H1 (cell line): ENCODE data around the gene ACBD4. TPM values are rescaled to one million over a fixed set of nuclear protein-coding genes. Genes with fewer than 3 reads are reported as not detected.

Source experiments
- CTCF ChIA-PET: fragments of 300-600 bp; sonication (Branson Sonifier 250); formaldehyde crosslinking; loops from one replicate; lab custom pipeline; 2021; ENCODE audit not compliant: partially characterized antibody; lab: Charles Lee
- POLR2A ChIA-PET: fragments of 300-600 bp; sonication (Branson Sonifier 250); formaldehyde crosslinking; loops from one replicate; lab custom pipeline; 2021; ENCODE audit warnings: inconsistent platforms; ENCODE audit not compliant: partially characterized antibody; lab: Charles Lee
- DNase-seq, 2 experiments: peaks; one replicate each; pipeline versions ENCODE4 v3.0.0 to v3.0.0-alpha.2; 2010 to 2022; ENCODE audit warnings: low spot score in 2 of 2, low read depth in 1 of 2, mixed read lengths in 1 of 2
- FAIRE-seq: peaks from 2 replicates; lab custom pipeline; 2011; peaks lifted over from hg19 to GRCh38; lab: Jason Lieb, UNC
- H2AFZ ChIP-seq: 2 replicates; pipeline ENCODE4 v1.8.1; 2012; ENCODE audit warnings: low read length, inconsistent platforms
- H2AK5ac ChIP-seq: 2 replicates; pipeline ENCODE4 v1.6.1; 2013; ENCODE audit warnings: low read depth, low read length
- H2BK120ac ChIP-seq: replicated peaks from 2 replicates; pipeline ENCODE3; 2013; ENCODE audit warnings: low read depth, low read length, inconsistent platforms
- H2BK12ac ChIP-seq: 2 replicates; pipeline ENCODE4 v1.6.1; 2013; ENCODE audit warnings: low read depth, low read length
- H2BK15ac ChIP-seq: 2 replicates; pipeline ENCODE4 v1.6.1; 2013; ENCODE audit warnings: low read length
- H2BK20ac ChIP-seq: 2 replicates; pipeline ENCODE4 v1.6.1; 2013; ENCODE audit warnings: low read length
- H2BK5ac ChIP-seq: 2 replicates; pipeline ENCODE4 v1.6.1; 2013; ENCODE audit warnings: low read depth, low read length
- H3K14ac ChIP-seq: 2 replicates; pipeline ENCODE4 v1.6.1; 2013; ENCODE audit warnings: inconsistent platforms; ENCODE audit not compliant: insufficient read length
- H3K18ac ChIP-seq: 2 replicates; pipeline ENCODE4 v1.6.1; 2013; ENCODE audit warnings: low read length; ENCODE audit errors: extremely low read depth
- H3K23ac ChIP-seq: 2 replicates; pipeline ENCODE4 v1.6.1; 2013; ENCODE audit warnings: inconsistent platforms; ENCODE audit not compliant: insufficient read length
- H3K23me2 ChIP-seq: 2 replicates; pipeline ENCODE4 v1.6.1; 2013; ENCODE audit warnings: low read depth, low read length
- H3K27ac ChIP-seq: 2 replicates; pipeline ENCODE4 v1.6.1; 2011; ENCODE audit warnings: low read depth, low read length, inconsistent platforms
- H3K27me3 ChIP-seq, 4 experiments: replicated peaks in 1 of 4; 1 replicate in 1 of 4; 2 replicates in 3 of 4; pipeline versions ENCODE4 v1.6.1 to v1.8.1; 2011 to 2013; ENCODE audit warnings: low read length in 3 of 4, mild to moderate bottlenecking in 3 of 4, inconsistent platforms in 2 of 4, mixed read lengths in 2 of 4, moderate library complexity in 1 of 4; ENCODE audit not compliant: control insufficient read depth in 3 of 4, insufficient read depth in 3 of 4; ENCODE audit errors: extremely low read depth in 1 of 4
- H3K36me3 ChIP-seq, 4 experiments: 2 replicates each; pipeline versions ENCODE4 v1.6.1 to v1.8.1; 2011 to 2013; ENCODE audit warnings: mild to moderate bottlenecking in 4 of 4, low read length in 3 of 4, moderate library complexity in 2 of 4, control low read depth in 1 of 4, inconsistent platforms in 1 of 4; ENCODE audit not compliant: insufficient read depth in 4 of 4, control insufficient read depth in 2 of 4
- H3K4ac ChIP-seq: replicated peaks from 2 replicates; pipeline ENCODE3; 2013; ENCODE audit warnings: low read length, low read depth, mixed read lengths, inconsistent platforms; ENCODE audit not compliant: insufficient read length
- H3K4me1 ChIP-seq, 4 experiments: replicated peaks in 1 of 4; 1 replicate in 1 of 4; 2 replicates in 3 of 4; pipeline versions ENCODE4 v1.6.1 to v1.8.1; 2011 to 2013; ENCODE audit warnings: low read length in 3 of 4, inconsistent platforms in 2 of 4, mixed read lengths in 1 of 4; ENCODE audit not compliant: insufficient read depth in 4 of 4, control insufficient read depth in 3 of 4
- H3K4me2 ChIP-seq, 2 experiments: 2 replicates each; pipeline versions ENCODE4 v1.6.1 to v1.8.1; 2011 to 2013; ENCODE audit warnings: low read depth in 2 of 2, low read length in 2 of 2, control low read depth in 1 of 2, inconsistent platforms in 1 of 2, mild to moderate bottlenecking in 1 of 2; ENCODE audit not compliant: insufficient read depth in 1 of 2
- H3K4me3 ChIP-seq, 4 experiments: fragments of 200-600, 300-600 bp in 1 of 4; sonication (generic), shearing (Covaris generic), sonication (Bioruptor Twin) in 1 of 4; 2 replicates each; pipeline versions ENCODE4 v1.5.1 to v1.8.1; 2011 to 2016; ENCODE audit warnings: low read length in 4 of 4, low read depth in 3 of 4, control low read depth in 2 of 4, inconsistent platforms in 2 of 4, mild to moderate bottlenecking in 2 of 4, mixed read lengths in 1 of 4, moderate library complexity in 1 of 4; ENCODE audit not compliant: insufficient read depth in 2 of 4; ENCODE audit errors: extremely low read depth in 1 of 4
- H3K56ac ChIP-seq: replicated peaks from 2 replicates; pipeline ENCODE3; 2013; ENCODE audit warnings: low read depth, mild to moderate bottlenecking, mixed read lengths, low read length, inconsistent platforms; ENCODE audit not compliant: insufficient read length
- H3K79me1 ChIP-seq: 2 replicates; pipeline ENCODE4 v1.6.1; 2013; ENCODE audit warnings: low read depth, low read length, control low read depth
- H3K79me2 ChIP-seq, 2 experiments: 2 replicates each; pipeline versions ENCODE4 v1.6.1 to v1.8.1; 2012 to 2013; ENCODE audit warnings: low read length in 2 of 2, mild to moderate bottlenecking in 2 of 2, inconsistent platforms in 1 of 2; ENCODE audit not compliant: insufficient read depth in 2 of 2, control insufficient read depth in 1 of 2
- H3K9ac ChIP-seq, 4 experiments: replicated peaks in 1 of 4; 1 replicate in 1 of 4; 2 replicates in 3 of 4; pipeline versions ENCODE4 v1.6.1 to v1.8.1; 2011 to 2013; ENCODE audit warnings: low read depth in 3 of 4, low read length in 3 of 4, control low read depth in 2 of 4, mild to moderate bottlenecking in 2 of 4, moderate library complexity in 2 of 4, inconsistent platforms in 1 of 4; ENCODE audit errors: extremely low read depth in 1 of 4
- H3K9me3 ChIP-seq, 2 experiments: 2 replicates each; pipeline versions ENCODE4 v1.6.1 to v1.8.1; 2012 to 2013; ENCODE audit warnings: mild to moderate bottlenecking in 2 of 2, moderate library complexity in 2 of 2, control low read depth in 1 of 2, inconsistent platforms in 1 of 2, low read depth in 1 of 2, low read length in 1 of 2, mixed read lengths in 1 of 2; ENCODE audit not compliant: insufficient read depth in 2 of 2
- H4K20me1 ChIP-seq, 2 experiments: replicated peaks in 1 of 2; 2 replicates each; pipeline versions ENCODE3 to v1.8.1; 2011 to 2013; ENCODE audit warnings: inconsistent platforms in 2 of 2, low read length in 2 of 2, mild to moderate bottlenecking in 1 of 2; ENCODE audit not compliant: insufficient read depth in 2 of 2, control insufficient read depth in 1 of 2
- H4K5ac ChIP-seq: 2 replicates; pipeline ENCODE4 v1.6.1; 2013; ENCODE audit warnings: low read length, low read depth, mixed read lengths, inconsistent platforms; ENCODE audit not compliant: insufficient read length
- H4K8ac ChIP-seq: 2 replicates; pipeline ENCODE4 v1.8.0; 2013; ENCODE audit warnings: mild to moderate bottlenecking, moderate library complexity, low read length, inconsistent platforms; ENCODE audit not compliant: insufficient read depth; ENCODE audit errors: extremely low read depth
- H4K91ac ChIP-seq: replicated peaks from 2 replicates; pipeline ENCODE3; 2013; ENCODE audit warnings: low read length, mixed read lengths, inconsistent platforms; ENCODE audit not compliant: insufficient read length
- ATF2 ChIP-seq: IDR thresholded peaks from 2 replicates; pipeline ENCODE4 v1.6.1; 2012; ENCODE audit warnings: low read length, inconsistent platforms
- E2F6 ChIP-seq: IDR thresholded peaks from 2 replicates; pipeline ENCODE4 v1.6.1; 2012; ENCODE audit warnings: inconsistent platforms
- EZH2 ChIP-seq: fragments of 200-600 bp; sonication (generic); IDR thresholded peaks from 2 replicates; pipeline ENCODE4 v1.7.1; 2012; ENCODE audit warnings: low read depth, mild to moderate bottlenecking, moderate library complexity, low read length, inconsistent platforms; ENCODE audit not compliant: severe bottlenecking
- FOSL1 ChIP-seq: IDR thresholded peaks from 2 replicates; pipeline ENCODE4 v1.6.1; 2011; ENCODE audit warnings: mild to moderate bottlenecking, low read depth, low read length, moderate library complexity; ENCODE audit not compliant: insufficient read depth
- HDAC2 ChIP-seq, 2 experiments: fragments of 300-600 bp in 1 of 2; sonication (generic) in 1 of 2; IDR thresholded peaks; 2 replicates each; pipeline ENCODE4 v1.6.1; 2011 to 2012; ENCODE audit warnings: low read depth in 2 of 2, low read length in 2 of 2, mild to moderate bottlenecking in 2 of 2, moderate library complexity in 2 of 2, borderline replicate concordance in 1 of 2, inconsistent platforms in 1 of 2
- JUND ChIP-seq: IDR thresholded peaks from 2 replicates; pipeline ENCODE4 v1.6.1; 2011; ENCODE audit warnings: mild to moderate bottlenecking, improper control_type of control experiment, low read length
- MAX ChIP-seq: IDR thresholded peaks from 2 replicates; pipeline ENCODE4 v1.6.1; 2012; ENCODE audit warnings: inconsistent platforms
- WGBS, 2 experiments: shearing (Covaris generic) in 1 of 2; methylation state at CpG; one replicate each; pipeline versions ENCODE4 v1.1.6 to v1.1.7; 2013 to 2015; ENCODE audit warnings: low lambda C conversion rate in 2 of 2, mixed read lengths in 2 of 2, inconsistent platforms in 1 of 2, low coverage in 1 of 2, missing lambda C conversion rate in 1 of 2; ENCODE audit not compliant: insufficient replicate concordance in 2 of 2, insufficient coverage in 1 of 2, insufficient read length in 1 of 2; ENCODE audit errors: extremely low coverage in 1 of 2, missing lambda C conversion rate in 1 of 2; 5-methylcytosine and 5-hydroxymethylcytosine counted together
- polyA plus RNA-seq, 7 experiments: library from polyadenylated mRNA; depleted of rRNA in 3 of 7; stranded (reverse) in 5 of 7; unstranded in 2 of 7; fragments of >200 nt in 5 of 7; fragments of 200-250 nt in 2 of 7; gene quantifications; 1 replicate in 5 of 7; 2 replicates in 1 of 7; 4 replicates in 1 of 7; pipeline versions ENCODE4 v1.2.1 to v1.2.3, GENCODE V29; 2011 to 2013; ENCODE audit warnings: missing spikeins in 2 of 7, mixed read lengths in 2 of 7
- total RNA-seq: library from RNA; stranded (reverse); fragmentation: NEBNext Ultra II Directional; extraction: Animal tissue kit (Norgen Biotek cat#: 25700); gene quantifications from 2 replicates; pipeline ENCODE4 v1.2.1, GENCODE V29; 2021

ACBD4 gene
- total and polyA plus RNA-seq, 2 of the 8 experiments (the other 6 are each of a cell fraction or from before 2014, with no cell fraction given): 7.3 to 10.7 TPM

GRCh38 chr17:45110676-45111611 lies 24.5 kb upstream of the ACBD4 start:
- H3K23me2 ChIP-seq: no peaks in the 10 kb centered on the region
- no peak overlapping the region for H3K4me2 ChIP-seq
- FAIRE-seq (no peak), DNase-seq (no peak)
- no peak overlapping the region for H3K27ac ChIP-seq
- H3K4ac ChIP-seq: no peak overlapping the region
- H2BK5ac ChIP-seq: no peak overlapping the region
- no peak overlapping the region for H3K14ac ChIP-seq
- H3K4me3 ChIP-seq: no peak overlapping the region
- no peak overlapping the region for H3K9ac ChIP-seq
- H3K56ac ChIP-seq: no peak overlapping the region
- no peak overlapping the region for H2BK12ac ChIP-seq
- H2BK20ac ChIP-seq: no peak overlapping the region
- H2BK120ac ChIP-seq: no peak overlapping the region
- peaks cover 4 to 6% of the 10 kb centered on the region in 2 experiments for H4K20me1 ChIP-seq
- H3K4me1 ChIP-seq: peaks cover 0 to 9% (median 4%) of the 10 kb centered on the region in 4 experiments; a peak in 3 of 7 replicates
- H3K9me3 ChIP-seq: no peaks in the 10 kb centered on the region
- CTCF ChIA-PET: interaction anchor here (1.2 to 2.4 kb wide), 5 partner anchors 9 to 15 kb away, joined by 3 to 25 read pairs (median 5); no protein-coding TSS in a partner anchor
- no peak overlapping the region for H3K23ac ChIP-seq
- H3K27me3 ChIP-seq: no peaks in the 10 kb centered on the region
- H2BK15ac ChIP-seq: no peak overlapping the region
- no peaks in the 10 kb centered on the region for H3K79me2 ChIP-seq
- H2AFZ ChIP-seq: no peak overlapping the region
- peaks cover 16 to 28% (median 20%) of the 10 kb centered on the region in 4 experiments for H3K36me3 ChIP-seq
- H4K8ac ChIP-seq: no peak overlapping the region
- POLR2A ChIA-PET: interaction anchor here (0.6 to 1.4 kb wide), 7 partner anchors 8 to 369 kb away, joined by 3 to 7 read pairs (median 4); partner anchors contain the start of genes HEXIM1 and NMT1
- H3K79me1 ChIP-seq: no peaks in the 10 kb centered on the region; the same call in 1 of the 2 replicates
- H4K91ac ChIP-seq: no peak overlapping the region
- WGBS, 2 experiments: 91% methylated on average over 16 of the region's 16 CpGs; no CpG with 5 or more reads in 1 of the 2 experiments
- no peak overlapping the region; the same call in 1 of the 2 replicates for H2AK5ac ChIP-seq
- H3K18ac ChIP-seq: no peak overlapping the region
- no peak overlapping the region for H4K5ac ChIP-seq
- TF ChIP-seq MAX (no peak), JUND (no peak), HDAC2 (IDR thresholded peaks at IDR 0.05; ENCODE audit: borderline replicate concordance in 1 of 2, low read depth in 2 of 2, low read length in 2 of 2) (no peak), FOSL1 (no peak), ATF2 (no peak), E2F6 (no peak), EZH2 (no peak)
